Heart left ventricle (tissue), 16 donors: Measurements from ENCODE around the gene PRKRIP1. TPM values are rescaled to one million over a fixed set of nuclear protein-coding genes. Genes with fewer than 3 reads are reported as not detected.

Experiments used
- ATAC-seq, 4 donors: fragments of 200-7000 bp; cut with Tn5 transposase; one replicate each; pipeline ENCODE4 v1.9.1; 2020 to 2022; ENCODE audit warnings: moderate library complexity in 4 of 4, mild to moderate bottlenecking in 3 of 4, moderate number of reproducible peaks in 1 of 4
- DNase-seq, 5 donors: peaks; one replicate each; pipeline ENCODE4 v3.0.0-alpha.2; 2020
- H3K27ac ChIP-seq, 12 donors: fragments of 200-600 bp; sonication (generic) in 4 of 12; one replicate each; pipeline versions ENCODE4 v1.5.0 to v1.8.0; 2016 to 2022; ENCODE audit warnings: mild to moderate bottlenecking in 2 of 12
- H3K27me3 ChIP-seq, 9 donors: fragments of 200-600 bp; sonication (generic) in 2 of 9; one replicate each; pipeline versions ENCODE4 v1.5.1 to v1.8.0; 2016 to 2022; ENCODE audit warnings: mild to moderate bottlenecking in 3 of 9
- H3K36me3 ChIP-seq, 9 donors: fragments of 200-600 bp; sonication (generic) in 2 of 9; one replicate each; pipeline versions ENCODE4 v1.5.0 to v1.8.0; 2018 to 2022; ENCODE audit warnings: mild to moderate bottlenecking in 2 of 9
- H3K4me1 ChIP-seq, 12 donors: fragments of 200-600 bp; sonication (generic) in 4 of 12; one replicate each; pipeline versions ENCODE4 v1.5.0 to v1.8.0; 2016 to 2022; ENCODE audit warnings: mild to moderate bottlenecking in 3 of 12
- H3K4me3 ChIP-seq, 12 donors: fragments of 200-600 bp; sonication (generic) in 4 of 12; one replicate each; pipeline versions ENCODE4 v1.5.0 to v1.8.0; 2017 to 2022; ENCODE audit warnings: mild to moderate bottlenecking in 9 of 12, moderate library complexity in 4 of 12
- H3K9me3 ChIP-seq, 12 donors: fragments of 200-600 bp; sonication (generic) in 4 of 12; one replicate each; pipeline versions ENCODE4 v1.5.0 to v1.8.0; 2016 to 2022; ENCODE audit warnings: mild to moderate bottlenecking in 1 of 12
- CTCF ChIP-seq, 12 donors: fragments of 200-600 bp; sonication (generic) in 4 of 12; IDR thresholded peaks; one replicate each; pipeline versions ENCODE4 v1.5.0 to v1.8.0; 2018 to 2022; ENCODE audit warnings: antibody characterized with exemption in 12 of 12, mild to moderate bottlenecking in 5 of 12
- POLR2A ChIP-seq, 2 donors: fragments of 450-650 bp; IDR thresholded peaks; one replicate each; pipeline ENCODE4 v1.6.1; 2017; ENCODE audit warnings: antibody characterized with exemption in 2 of 2, mild to moderate bottlenecking in 2 of 2, moderate library complexity in 2 of 2
- WGBS, 4 donors: extraction: QIAGEN DNeasy Blood & Tissue Kit in 2 of 4; methylation state at CpG; one replicate each; pipeline versions ENCODE4 v1.1.5 to v1.1.7; 2013 to 2018; 5-methylcytosine and 5-hydroxymethylcytosine counted together
- intact Hi-C, 10 donors: fragments of 100-400 bp; cut with DNase I; formaldehyde crosslinking; loops; one replicate each; pipeline versions ENCODE4 v1.11.1 to v1.14.2; 2022
- polyA plus RNA-seq, 2 donors: library from polyadenylated mRNA; stranded (reverse); fragments of 200-250 nt; gene quantifications; one replicate each; pipeline ENCODE4 v1.2.3, GENCODE V29; 2013
- total RNA-seq, 9 donors: library from RNA; depleted of rRNA in 2 of 9; stranded (reverse); fragments of >200 nt in 2 of 9; fragmentation: NEBNext Ultra II Directional in 3 of 9; extraction: Animal tissue kit (Norgen Biotek cat#: 25700) in 3 of 9; gene quantifications; one replicate each; pipeline versions ENCODE4 v1.1.0 to v1.2.4, GENCODE V29; 2016 to 2023
- donor health status: ischemic (EF 13 %, LVEDD 7.1; RV severe dilation, severe dysfunction).
- donor health status: healthy with polysubstance abuse.
- donor health status: DM: no; HTN: yes; CAD: no.
- donor health status: DM: no; HTN: no; CAD: no.
- donor health status: ischemic (EF 25% LVEDD 6.9; RV normal size, moderate dysfunction).
- donor health status: ischemic (EF 25% LVEDD 5.7; RV mildly dilated, moderate dysfunction).
- donor health status: healthy.
- donor health status: DM: yes; HTN: yes; CAD: no.
- donor health status: ischemic (EF 35%, LVEDD 5.7; RV mildly dilated, moderate dysfunction).
- donor health status: nonischemic (EF 11% LVEDD 7.7; RV severe dilation, severe dysfunction).
- donor health status: DM: yes; HTN: yes; CAD: no.
- donor health status: PGD.
- donor health status: ischemic (EF 29% LVEDD 5.4; RV normal size, mild dysfunction).
- donor health status: nonischemic (EF 23%, LVEDD 6.1; RV moderate dilation, normal function).

Gene PRKRIP1
- total and polyA plus RNA-seq, 11 donors, result 7.4 to 15.2 (median 11.7) TPM

GRCh38 chr7:102424787-102425218, 28.6 kb downstream of the PRKRIP1 start:
- Histone ChIP-seq H3K27me3 (no peaks in the 10 kb centered on the region), H3K36me3 (peaks cover 0 to 76% (median 50%) of the 10 kb centered on the region in 9 donors), H3K4me1 (peaks cover 0 to 40% (median 0%) of the 10 kb centered on the region in 12 donors), H3K4me3 (no peak overlapping the region), H3K9me3 (no peaks in the 10 kb centered on the region), H3K27ac (peak overlapping the region in 1 of 12 donors; percentile 91)
- no peak for DNase-seq
- no peak for ATAC-seq
- intact Hi-C loops, result no loop called here
- WGBS, 4 donors, result 87 to 95% (median 90%) methylated on average over 11 to 13 of the region's 13 CpGs
- TF ChIP-seq CTCF (IDR thresholded peaks at IDR 0.05) (no peak), POLR2A (IDR thresholded peaks at IDR 0.05) (no peak)

GRCh38 chr7:102425639-102426267, 29.6 kb downstream of the PRKRIP1 start:
- intact Hi-C loops, result no loop called here
- Histone ChIP-seq H3K9me3 (no peaks in the 10 kb centered on the region), H3K27me3 (no peaks in the 10 kb centered on the region), H3K4me3 (peak overlapping the region in 1 of 12 donors; percentile 35), H3K27ac (peak overlapping the region in 5 of 12 donors; percentile 24 to 91 (median 51)), H3K4me1 (peaks cover 0 to 49% (median 0%) of the 10 kb centered on the region in 12 donors), H3K36me3 (peaks cover 0 to 73% (median 48%) of the 10 kb centered on the region in 9 donors)
- 82 to 87% (median 85%) methylated on average over 24 to 25 of the region's 25 CpGs for WGBS, 4 donors
- DNase-seq, result peak in 3 of 5 donors; percentile 51 to 86 (median 69)
- ATAC-seq, result peak; percentile 39 to 74 (median 56)
- TF ChIP-seq POLR2A (IDR thresholded peaks at IDR 0.05), result no peak
- TF ChIP-seq CTCF (IDR thresholded peaks at IDR 0.05), result no peak

GRCh38 chr7:102426268-102427018, 30.3 kb downstream of the PRKRIP1 start:
- Histone ChIP-seq H3K36me3 (peaks cover 0 to 66% (median 41%) of the 10 kb centered on the region in 9 donors), H3K27me3 (no peaks in the 10 kb centered on the region), H3K4me3 (peak overlapping the region in 1 of 12 donors; percentile 35), H3K4me1 (peaks cover 0 to 49% (median 0%) of the 10 kb centered on the region in 12 donors), H3K9me3 (no peaks in the 10 kb centered on the region), H3K27ac (peak overlapping the region in 5 of 12 donors; percentile 24 to 91 (median 52))
- TF ChIP-seq POLR2A (IDR thresholded peaks at IDR 0.05), result no peak
- TF ChIP-seq CTCF (IDR thresholded peaks at IDR 0.05), result no peak
- ATAC-seq (peak in 3 of 4 donors; percentile 11 to 48 (median 41)), DNase-seq (peak in 1 of 5 donors; percentile 34)
- intact Hi-C loops, result no loop called here
- WGBS, 4 donors, result 82 to 90% (median 85%) methylated on average over 16 of the region's 16 CpGs

GRCh38 chr7:102427019-102427405, 30.8 kb downstream of the PRKRIP1 start:
- H3K4me1 ChIP-seq, result peaks cover 0 to 54% (median 0%) of the 10 kb centered on the region in 12 donors
- H3K4me3 ChIP-seq, result peak overlapping the region in 1 of 12 donors; percentile 35
- H3K27ac ChIP-seq, result peak overlapping the region in 3 of 12 donors; percentile 52 to 91 (median 68)
- no peaks in the 10 kb centered on the region for H3K27me3 ChIP-seq
- H3K36me3 ChIP-seq, result peaks cover 0 to 60% (median 35%) of the 10 kb centered on the region in 9 donors
- no peaks in the 10 kb centered on the region for H3K9me3 ChIP-seq
- TF ChIP-seq CTCF (IDR thresholded peaks at IDR 0.05) (no peak), POLR2A (IDR thresholded peaks at IDR 0.05) (no peak)
- ATAC-seq, result no peak
- DNase-seq, result no peak
- WGBS, 4 donors, result 77 to 90% (median 85%) methylated on average over 5 of the region's 5 CpGs
- intact Hi-C loops, result no loop called here
